ENCODE data around the gene KCTD17. TPM values are rescaled to one million over a fixed set of nuclear protein-coding genes. Genes with fewer than 3 reads are reported as not detected.

KCTD17 gene
- total and polyA plus RNA-seq, 2 of the 13 experiments (the other 11 are each of a cell fraction or from before 2014, with no cell fraction given): 5.3 to 11.7 TPM

GRCh38 chr22:37018086-37018814, 33.3 kb upstream of the KCTD17 start (continued):
- TF ChIP-seq MTA3 (CRISPR knock-in tag; IDR thresholded peaks at IDR 0.05) (no peak), GFI1 (CRISPR knock-in tag; IDR thresholded peaks at IDR 0.05; ENCODE audit: borderline replicate concordance) (no peak), ZNF253 (CRISPR knock-in tag; IDR thresholded peaks at IDR 0.05; ENCODE audit: borderline replicate concordance) (no peak), MTERF4 (CRISPR knock-in tag; IDR thresholded peaks at IDR 0.05) (no peak), POLR2AphosphoS2 (IDR thresholded peaks at IDR 0.05; ENCODE audit: low read depth, low read length) (no peak), HNF4G (IDR thresholded peaks at IDR 0.05; ENCODE audit: borderline replicate concordance, low read depth, low read length) (no peak), HNF4G (CRISPR knock-in tag; IDR thresholded peaks at IDR 0.05; ENCODE audit: borderline replicate concordance, low read depth) (peak; percentile 23; the same call in 1 of the 2 replicates), KDM3A (CRISPR knock-in tag; IDR thresholded peaks at IDR 0.05; ENCODE audit: low read depth) (peak; percentile 35; the same call in 1 of the 2 replicates), DR1 (CRISPR knock-in tag; IDR thresholded peaks at IDR 0.05) (no peak), ZNF441 (CRISPR knock-in tag; IDR thresholded peaks at IDR 0.05; ENCODE audit: borderline replicate concordance) (0 out of 2 replicates have a peak, but pooled peaks have one; percentile 30), ZNF563 (CRISPR knock-in tag; IDR thresholded peaks at IDR 0.05) (0 out of 2 replicates have a peak, but pooled peaks have one; percentile 2), ZNF34 (CRISPR knock-in tag; IDR thresholded peaks at IDR 0.05; ENCODE audit: borderline replicate concordance) (no peak), CAMTA2 (CRISPR knock-in tag; IDR thresholded peaks at IDR 0.05; ENCODE audit: borderline replicate concordance) (no peak), FOSL2 (CRISPR knock-in tag; IDR thresholded peaks at IDR 0.05) (no peak), ZBTB21 (CRISPR knock-in tag; IDR thresholded peaks at IDR 0.05) (no peak), HOXA9 (CRISPR knock-in tag; IDR thresholded peaks at IDR 0.05; ENCODE audit: borderline replicate concordance) (0 out of 2 replicates have a peak, but pooled peaks have one; percentile 36), SKIL (CRISPR knock-in tag; IDR thresholded peaks at IDR 0.05; ENCODE audit: borderline replicate concordance) (no peak), ZNF790 (CRISPR knock-in tag; IDR thresholded peaks at IDR 0.05; ENCODE audit: borderline replicate concordance) (no peak; the same call in 1 of the 2 replicates), SMAD3 (CRISPR knock-in tag; IDR thresholded peaks at IDR 0.05) (no peak), SNAPC5 (CRISPR knock-in tag; IDR thresholded peaks at IDR 0.05; ENCODE audit: borderline replicate concordance) (no peak), TIGD3 (CRISPR knock-in tag; IDR thresholded peaks at IDR 0.05; ENCODE audit: borderline replicate concordance) (no peak), NFYB (CRISPR knock-in tag; IDR thresholded peaks at IDR 0.05) (no peak)
